HG03280 (cell line): ENCODE measurements around the gene SLC12A3.

ENCODE experiments used
- ATAC-seq: cut with Tn5 transposase; IDR thresholded peaks from one replicate; pipeline ENCODE4 v1.9.1; 2021; ENCODE audit warnings: mild to moderate bottlenecking, moderate library complexity; ENCODE audit not compliant: unreplicated experiment

The SLC12A3 gene

DNA sequence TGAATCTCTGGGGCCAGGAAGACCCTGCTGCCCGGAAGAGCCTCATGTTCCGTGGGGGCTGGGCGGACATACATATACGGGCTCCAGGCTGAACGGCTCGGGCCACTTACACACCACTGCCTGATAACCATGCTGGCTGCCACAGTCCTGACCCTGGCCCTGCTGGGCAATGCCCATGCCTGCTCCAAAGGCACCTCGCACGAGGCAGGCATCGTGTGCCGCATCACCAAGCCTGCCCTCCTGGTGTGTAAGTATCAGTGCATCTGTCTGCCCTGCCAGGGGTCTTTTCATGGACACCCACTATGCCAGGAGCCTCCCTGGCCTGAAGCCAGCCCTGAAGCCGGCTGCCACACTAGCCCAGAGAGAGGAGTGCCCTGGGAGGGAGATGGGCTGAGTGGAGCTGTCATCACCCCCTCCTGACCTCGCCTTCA is 96.9 kb downstream of the SLC12A3 start, which contains the start of gene CETP:
Gene CETP, plus strand, starts transcription at position 100 of the 431 bp plus-strand sequence. Its CDS starts 30 bp downstream, at position 130.
- ATAC-seq = no peak

DNA sequence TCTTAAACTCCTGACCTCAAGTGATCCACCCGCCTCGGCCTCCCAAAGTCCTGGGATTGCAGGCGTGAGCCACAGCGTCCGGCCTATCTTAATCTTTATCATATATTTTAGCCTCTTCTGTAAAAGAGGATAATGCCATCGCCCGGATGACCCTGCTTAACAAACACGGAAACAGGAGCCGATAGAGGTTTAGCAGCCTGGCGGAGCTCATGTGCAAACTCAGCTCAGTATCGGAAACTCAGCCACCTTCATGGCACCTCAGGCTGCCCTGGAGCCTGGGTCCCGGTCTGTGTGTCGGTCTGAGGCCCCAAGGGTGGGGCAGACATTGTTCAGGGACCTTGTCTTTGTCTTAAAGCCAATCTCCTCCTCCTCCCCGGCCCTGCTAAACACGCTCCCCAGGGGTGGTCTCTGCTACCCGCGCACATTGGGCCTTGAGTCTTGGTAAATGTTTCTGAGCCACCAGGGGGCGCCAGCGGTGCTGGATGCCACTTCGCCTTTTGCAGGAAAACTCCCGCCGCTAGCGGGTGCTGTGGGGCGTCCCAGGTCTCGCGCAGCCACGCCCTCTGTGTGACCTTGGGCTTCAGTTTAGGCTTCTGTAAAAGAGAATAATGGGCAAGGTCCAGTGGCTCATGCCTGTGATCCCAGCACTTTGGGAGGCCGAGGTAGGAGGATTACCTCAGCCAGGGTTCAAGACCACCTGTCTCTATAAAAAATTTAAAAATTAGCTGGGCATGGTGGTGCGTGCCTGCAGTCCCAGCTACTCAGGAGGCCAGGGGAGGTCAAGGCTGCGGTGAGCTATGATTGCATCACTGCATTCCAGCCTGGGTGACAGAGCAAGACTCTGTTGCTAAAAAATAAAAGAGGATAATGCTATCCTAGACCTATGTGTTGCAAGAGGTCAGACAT is 99.5 kb downstream of the SLC12A3 start:
- ATAC-seq = peak; percentile 69
